Body of pancreas (tissue), 4 donors: Measurements from ENCODE around the gene C11orf52. TPM values are rescaled to one million over a fixed set of nuclear protein-coding genes. Genes with fewer than 3 reads are reported as not detected.

Experiments
- ATAC-seq: fragments of 150-250 bp; one replicate; pipeline ENCODE4 v1.9.1; 2016
- DNase-seq, 4 donors: peaks; one replicate each; pipeline ENCODE4 v3.0.0-alpha.2; 2019
- H3K27ac ChIP-seq, 4 donors: fragments of 200-600 bp; sonication (generic); 1 replicate in 3 of 4; 2 replicates in 1 of 4; pipeline versions ENCODE4 v1.5.1 to v1.6.1; 2016 to 2019; ENCODE audit warnings: mild to moderate bottlenecking in 1 of 4, mixed read lengths in 1 of 4, moderate library complexity in 1 of 4
- H3K27me3 ChIP-seq, 2 donors: fragments of 200-600 bp; sonication (generic); one replicate each; pipeline ENCODE4 v1.6.0; 2016; ENCODE audit warnings: mild to moderate bottlenecking in 1 of 2
- H3K36me3 ChIP-seq, 2 donors: fragments of 200-600 bp; sonication (generic); replicated peaks in 1 of 2; 2 replicates each; pipeline ENCODE4 v1.5.1; 2016; ENCODE audit warnings: low read depth in 2 of 2; ENCODE audit not compliant: insufficient read depth in 1 of 2
- H3K4me1 ChIP-seq: fragments of 200-600 bp; sonication (generic); one replicate; pipeline ENCODE4 v1.6.0; 2016
- H3K4me3 ChIP-seq, 2 donors: fragments of 200-600 bp; sonication (generic); 1 replicate in 1 of 2; 2 replicates in 1 of 2; pipeline ENCODE4 v1.5.1; 2016 to 2019
- H3K9me3 ChIP-seq, 3 donors: fragments of 200-600 bp; sonication (generic); 1 replicate in 2 of 3; 2 replicates in 1 of 3; pipeline ENCODE4 v1.5.1; 2016
- POLR2A ChIP-seq, 3 donors: fragments of 450-650 bp; IDR thresholded peaks; one replicate each; pipeline ENCODE4 v1.6.1; 2016; ENCODE audit warnings: antibody characterized with exemption in 3 of 3, mild to moderate bottlenecking in 2 of 3
- WGBS, 2 donors: methylation state at CpG; one replicate each; pipeline ENCODE4 v1.1.5; 2017; 5-methylcytosine and 5-hydroxymethylcytosine counted together
- intact Hi-C: fragments of 100-400 bp; cut with DNase I; formaldehyde crosslinking; loops from one replicate; pipeline ENCODE4 v1.15.1; 2023
- total RNA-seq, 2 donors: library from RNA; depleted of rRNA; stranded (reverse); fragments of >200 nt; gene quantifications; one replicate each; pipeline ENCODE4 v1.1.0, GENCODE V29; 2016
- TF ChIP-seq, protein P1 (sequence below), 7 experiments: fragments of 450-650 bp in 4 of 7; fragments of 200-600 bp in 3 of 7; sonication (generic) in 3 of 7; IDR thresholded peaks; one replicate each; pipeline ENCODE4 v1.5.1; 2016 to 2019; ENCODE audit warnings: antibody characterized with exemption in 7 of 7

Gene C11orf52
- total RNA-seq, 2 donors from 2014 or later, result 4.6 to 14.8 TPM

DNA sequence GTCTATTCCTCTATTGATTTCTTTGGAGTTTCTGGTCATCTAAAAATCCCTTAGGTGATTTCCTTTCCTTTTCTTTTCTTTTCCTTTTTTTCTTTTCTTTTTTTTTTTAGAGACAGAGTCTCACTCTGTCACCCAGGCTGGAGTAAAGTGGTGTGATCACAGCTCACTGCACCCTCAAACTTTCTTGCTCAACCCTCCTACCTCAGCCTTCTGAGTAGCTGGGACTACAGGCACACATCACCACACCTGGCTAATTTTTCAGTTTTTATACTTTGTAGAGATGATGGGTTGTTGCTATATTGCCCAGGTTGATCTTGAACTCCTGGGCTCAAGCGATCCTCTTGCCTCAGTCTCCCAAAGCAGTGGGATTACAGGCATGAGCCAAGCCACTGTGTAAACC is 1.9 kb upstream of the C11orf52 start:
- H3K4me1 ChIP-seq, result peaks cover 50% of the 10 kb centered on the region
- no peaks in the 10 kb centered on the region for H3K27me3 ChIP-seq
- no peaks in the 10 kb centered on the region for H3K9me3 ChIP-seq
- H3K4me3 ChIP-seq, result no peak overlapping the region
- TF ChIP-seq, protein P1, sequence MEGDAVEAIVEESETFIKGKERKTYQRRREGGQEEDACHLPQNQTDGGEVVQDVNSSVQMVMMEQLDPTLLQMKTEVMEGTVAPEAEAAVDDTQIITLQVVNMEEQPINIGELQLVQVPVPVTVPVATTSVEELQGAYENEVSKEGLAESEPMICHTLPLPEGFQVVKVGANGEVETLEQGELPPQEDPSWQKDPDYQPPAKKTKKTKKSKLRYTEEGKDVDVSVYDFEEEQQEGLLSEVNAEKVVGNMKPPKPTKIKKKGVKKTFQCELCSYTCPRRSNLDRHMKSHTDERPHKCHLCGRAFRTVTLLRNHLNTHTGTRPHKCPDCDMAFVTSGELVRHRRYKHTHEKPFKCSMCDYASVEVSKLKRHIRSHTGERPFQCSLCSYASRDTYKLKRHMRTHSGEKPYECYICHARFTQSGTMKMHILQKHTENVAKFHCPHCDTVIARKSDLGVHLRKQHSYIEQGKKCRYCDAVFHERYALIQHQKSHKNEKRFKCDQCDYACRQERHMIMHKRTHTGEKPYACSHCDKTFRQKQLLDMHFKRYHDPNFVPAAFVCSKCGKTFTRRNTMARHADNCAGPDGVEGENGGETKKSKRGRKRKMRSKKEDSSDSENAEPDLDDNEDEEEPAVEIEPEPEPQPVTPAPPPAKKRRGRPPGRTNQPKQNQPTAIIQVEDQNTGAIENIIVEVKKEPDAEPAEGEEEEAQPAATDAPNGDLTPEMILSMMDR (IDR thresholded peaks at IDR 0.05), result no peak
- TF ChIP-seq POLR2A (IDR thresholded peaks at IDR 0.05), result no peak
- intact Hi-C loops, result no loop called here
- H3K36me3 ChIP-seq, result no peaks in the 10 kb centered on the region
- DNase-seq (no peak), ATAC-seq (no peak)
- WGBS, 2 donors, result 87 to 100% methylated on average over 1 of the region's 1 CpG
- H3K27ac ChIP-seq, result peak overlapping the region in 3 of 4 donors; percentile 88 to 94 (median 89)

DNA sequence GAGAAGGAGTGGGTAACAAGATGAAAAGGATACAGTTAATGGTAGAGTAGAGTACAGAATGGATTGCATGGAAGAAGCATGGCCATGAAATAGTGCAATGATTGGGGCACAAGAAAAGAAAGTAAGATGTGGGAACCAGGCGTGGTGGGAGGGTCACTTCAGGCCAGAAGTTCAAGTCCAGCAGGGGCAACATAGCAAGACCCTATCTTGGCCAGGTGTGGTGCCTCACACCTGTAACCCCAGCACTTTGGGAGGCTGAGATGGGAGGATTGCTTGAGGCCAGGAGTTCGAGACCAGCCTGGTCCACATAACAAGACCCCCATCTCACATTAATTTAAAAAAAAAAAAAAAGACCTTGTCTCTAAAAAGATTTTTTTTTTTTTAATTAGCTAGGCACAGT is 1.4 kb upstream of the C11orf52 start:
- intact Hi-C loops, result no loop called here
- H3K9me3 ChIP-seq, result no peaks in the 10 kb centered on the region
- TF ChIP-seq, protein P1 (IDR thresholded peaks at IDR 0.05), result no peak
- no peak for TF ChIP-seq POLR2A (IDR thresholded peaks at IDR 0.05)
- no peak overlapping the region for H3K4me3 ChIP-seq
- H3K36me3 ChIP-seq, result no peaks in the 10 kb centered on the region
- peaks cover 49% of the 10 kb centered on the region for H3K4me1 ChIP-seq
- ATAC-seq, result no peak
- DNase-seq, result no peak
- WGBS, 2 donors, result 87 to 97% methylated on average over 2 of the region's 2 CpGs
- no peaks in the 10 kb centered on the region for H3K27me3 ChIP-seq
- H3K27ac ChIP-seq, result peak overlapping the region in 3 of 4 donors; percentile 88 to 94 (median 89)

DNA sequence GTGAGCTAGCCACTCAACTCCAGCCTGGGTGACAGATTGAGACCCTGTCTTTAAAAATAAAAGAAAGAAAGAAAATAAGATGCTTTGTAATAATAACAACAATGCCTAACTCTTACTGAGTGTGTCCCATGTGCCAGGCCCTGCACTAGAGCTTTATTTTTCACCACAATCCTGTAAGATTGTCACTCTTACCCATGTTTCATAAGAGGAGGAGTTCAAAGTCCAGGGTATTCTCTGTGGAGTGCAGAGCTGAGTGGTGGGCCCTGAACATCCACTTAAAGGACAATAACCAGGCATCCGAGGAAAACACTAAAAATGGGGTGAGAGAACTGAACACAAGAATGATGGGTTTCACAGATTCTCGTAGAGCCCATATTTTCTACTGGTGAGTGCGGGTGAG is 925 bp upstream of the C11orf52 start:
- ATAC-seq, result no peak
- no peaks in the 10 kb centered on the region for H3K9me3 ChIP-seq
- intact Hi-C loops, result no loop called here
- peak overlapping the region; percentile 78 to 94 (median 88) for H3K27ac ChIP-seq
- TF ChIP-seq POLR2A (IDR thresholded peaks at IDR 0.05), result no peak
- TF ChIP-seq, protein P1 (IDR thresholded peaks at IDR 0.05), result no peak
- no peaks in the 10 kb centered on the region for H3K36me3 ChIP-seq
- H3K4me3 ChIP-seq, result no peak overlapping the region
- 77 to 88% methylated on average over 3 of the region's 3 CpGs for WGBS, 2 donors
- H3K27me3 ChIP-seq, result no peaks in the 10 kb centered on the region
- H3K4me1 ChIP-seq, result peaks cover 50% of the 10 kb centered on the region
- DNase-seq, result no peak

DNA sequence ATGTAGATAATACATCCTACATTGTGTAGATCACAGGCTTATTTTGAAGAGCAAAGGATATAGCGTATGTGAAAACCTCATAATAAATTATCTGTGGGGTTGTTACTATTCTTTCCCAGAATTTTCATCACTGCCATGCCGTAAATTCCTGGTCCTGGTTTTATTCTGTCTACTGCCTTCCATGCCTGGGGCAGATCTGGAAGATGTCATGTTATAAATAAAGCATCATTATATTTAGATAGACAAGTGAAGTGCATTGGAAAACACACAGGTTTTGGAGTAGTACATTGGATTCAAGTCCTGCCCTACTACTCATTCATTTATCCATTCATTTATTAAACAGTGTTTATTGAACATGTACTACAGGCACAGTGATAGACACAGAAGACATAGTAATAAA is 2.2 kb downstream of the C11orf52 start:
- Histone ChIP-seq H3K4me1 (peaks cover 68% of the 10 kb centered on the region), H3K9me3 (no peaks in the 10 kb centered on the region), H3K36me3 (no peaks in the 10 kb centered on the region), H3K27ac (no peak overlapping the region), H3K4me3 (no peak overlapping the region), H3K27me3 (no peaks in the 10 kb centered on the region)
- no peak for ATAC-seq
- no peak for TF ChIP-seq POLR2A (IDR thresholded peaks at IDR 0.05)
- TF ChIP-seq, protein P1 (IDR thresholded peaks at IDR 0.05), result no peak
- 69 to 97% methylated on average over 2 of the region's 2 CpGs for WGBS, 2 donors
- no peak for DNase-seq
- intact Hi-C loops, result no loop called here

DNA sequence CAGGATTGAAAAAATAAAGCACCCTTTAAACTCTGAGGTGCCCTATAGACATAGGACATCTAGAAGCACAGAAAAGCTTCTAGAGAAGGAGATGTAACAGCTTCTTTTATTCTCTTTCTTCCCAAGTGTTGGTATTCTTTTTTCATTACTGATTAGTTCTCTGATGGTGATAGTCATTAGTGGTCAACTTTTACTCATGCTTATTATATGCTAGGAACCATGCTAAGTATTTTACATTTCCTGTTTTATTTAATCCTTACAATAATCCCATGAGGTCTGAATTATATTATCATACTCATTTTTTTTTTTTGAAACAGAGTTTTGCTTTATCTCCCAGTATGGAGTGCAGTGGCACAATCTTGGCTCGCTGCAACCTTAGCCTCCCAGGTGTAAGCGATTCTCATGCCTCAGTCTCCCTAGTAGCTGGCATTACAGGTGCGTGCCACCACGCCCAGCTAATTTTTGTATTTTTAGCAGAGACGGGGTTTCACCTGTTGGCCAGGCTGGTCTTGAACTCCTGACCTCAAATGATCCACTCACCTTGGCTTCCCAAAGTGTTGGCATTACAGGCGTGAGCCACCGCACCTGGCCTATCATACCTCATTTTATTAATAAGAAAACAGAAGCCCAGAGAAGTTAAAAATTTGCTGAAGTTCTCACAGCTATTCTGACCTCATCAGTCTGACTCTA is 3.0 kb downstream of the C11orf52 start:
- ATAC-seq (no peak), DNase-seq (no peak)
- Histone ChIP-seq H3K36me3 (no peaks in the 10 kb centered on the region), H3K9me3 (no peaks in the 10 kb centered on the region), H3K4me3 (no peak overlapping the region), H3K4me1 (peaks cover 76% of the 10 kb centered on the region), H3K27me3 (no peaks in the 10 kb centered on the region), H3K27ac (peak overlapping the region in 2 of 4 donors; percentile 15 to 91)
- intact Hi-C loops, result no loop called here
- WGBS, 2 donors, result 73 to 81% methylated on average over 7 of the region's 7 CpGs
- no peak for TF ChIP-seq POLR2A (IDR thresholded peaks at IDR 0.05)
- TF ChIP-seq, protein P1 (IDR thresholded peaks at IDR 0.05), result no peak
